HepG2 (cell line): Measurements from ENCODE around the gene ELOVL6. TPM values are rescaled to one million over a fixed set of nuclear protein-coding genes. Genes with fewer than 3 reads are reported as not detected.
"Not testable (repeated sequence)": the region's sequence is repeated elsewhere in the genome, so short reads cannot be mapped to it uniquely, and the experiment has no call there.

ENCODE experiments used
- ATAC-seq: fragments of 200-7000 bp; cut with Tn5 transposase; 3 replicates; pipeline ENCODE4 v1.9.1; 2020; ENCODE audit warnings: mild to moderate bottlenecking, moderate library complexity
- BruUV-seq: library from RNA; stranded (reverse); fragments of 400-500 nt; replicated peaks from 2 replicates; lab custom pipeline; 2021; lab: Mats Ljungman, UMichigan
- CTCF ChIA-PET: fragments of 300-600 bp; formaldehyde crosslinking; extraction: SDS; loops from one replicate; lab custom pipeline; 2021; ENCODE audit warnings: low total read pairs, inconsistent platforms, low intra/inter-chr PET ratio; lab: Yijun Ruan, JAX
- POLR2A ChIA-PET: fragments of 350-600 bp; sonication (Branson Sonifier 250); formaldehyde crosslinking; loops from one replicate; lab custom pipeline; 2020; ENCODE audit warnings: antibody characterized with exemption, inconsistent platforms; lab: Yijun Ruan, JAX
- DNase-seq: peaks from one replicate; pipeline ENCODE4 v3.0.0-alpha.2; 2015; ENCODE audit warnings: low spot score
- FAIRE-seq: peaks from 3 replicates; lab custom pipeline; 2011; peaks lifted over from hg19 to GRCh38; lab: Jason Lieb, UNC
- H2AFZ ChIP-seq: one replicate; pipeline ENCODE4 v1.6.1; 2011; ENCODE audit warnings: low read length, inconsistent platforms
- H3K27ac ChIP-seq: fragments of 300-600 bp; 3 replicates; pipeline ENCODE4 v1.8.0; 2011; ENCODE audit warnings: mixed run types, mild to moderate bottlenecking, mixed read lengths, low read length, inconsistent platforms; ENCODE audit not compliant: insufficient read depth; ENCODE audit errors: extremely low read length
- H3K27me3 ChIP-seq, 2 experiments: fragments of 200-600 bp in 1 of 2; 2 replicates in 1 of 2; 3 replicates in 1 of 2; pipeline versions ENCODE4 v1.6.0 to v1.8.0; 2011; ENCODE audit warnings: low read length in 2 of 2, mild to moderate bottlenecking in 2 of 2, moderate library complexity in 2 of 2, inconsistent platforms in 1 of 2; ENCODE audit not compliant: insufficient read depth in 2 of 2, control insufficient read depth in 1 of 2
- H3K36me3 ChIP-seq, 2 experiments: fragments of 200-600 bp in 1 of 2; replicated peaks in 1 of 2; 2 replicates in 1 of 2; 3 replicates in 1 of 2; pipeline versions ENCODE4 v1.5.1 to v1.8.0; 2011; ENCODE audit warnings: low read length in 2 of 2, inconsistent platforms in 1 of 2; ENCODE audit not compliant: insufficient read depth in 2 of 2, control insufficient read depth in 1 of 2
- H3K4me1 ChIP-seq: 2 replicates; pipeline ENCODE4 v1.5.1; 2012; ENCODE audit warnings: low read length, inconsistent platforms; ENCODE audit not compliant: insufficient read depth
- H3K4me2 ChIP-seq: 2 replicates; pipeline ENCODE4 v1.6.0; 2011; ENCODE audit warnings: low read depth, low read length, inconsistent platforms
- H3K4me3 ChIP-seq, 3 experiments: fragments of 200-600 bp in 1 of 3; sonication (generic), shearing (Covaris generic) in 1 of 3; replicated peaks in 1 of 3; 2 replicates each; pipeline ENCODE4 v1.5.1; 2011 to 2016; ENCODE audit warnings: low read length in 3 of 3, inconsistent platforms in 2 of 3, low read depth in 2 of 3, mild to moderate bottlenecking in 2 of 3, control low read depth in 1 of 3, mixed read lengths in 1 of 3; ENCODE audit not compliant: insufficient read depth in 1 of 3
- H3K79me2 ChIP-seq: one replicate; pipeline ENCODE4 v1.6.1; 2011; ENCODE audit warnings: low read length, inconsistent platforms; ENCODE audit not compliant: insufficient read depth
- H3K9ac ChIP-seq: 2 replicates; pipeline ENCODE4 v1.6.0; 2011; ENCODE audit warnings: mild to moderate bottlenecking, low read depth, low read length, inconsistent platforms; ENCODE audit not compliant: insufficient read depth
- H3K9me3 ChIP-seq: 2 replicates; pipeline ENCODE4 v1.5.1; 2012; ENCODE audit warnings: mild to moderate bottlenecking, low read length
- H4K20me1 ChIP-seq: 2 replicates; pipeline ENCODE4 v1.6.0; 2011; ENCODE audit warnings: inconsistent platforms, mild to moderate bottlenecking, low read length, moderate library complexity; ENCODE audit not compliant: insufficient read depth
- NFIC ChIP-seq: IDR thresholded peaks from 2 replicates; pipeline ENCODE4 v1.6.1; 2012; ENCODE audit warnings: mild to moderate bottlenecking, low read length, inconsistent platforms
- PBX2 ChIP-seq: IDR thresholded peaks from 2 replicates; pipeline ENCODE4 v1.6.1; 2016; ENCODE audit warnings: control low read depth
- PBX3 ChIP-seq: sonication (generic); formaldehyde crosslinking; IDR thresholded peaks from 2 replicates; pipeline ENCODE4 v1.8.1; 2023; ENCODE audit warnings: missing genetic modification reagents, inconsistent platforms, borderline replicate concordance
- WGBS: methylation state at CpG from one replicate; pipeline ENCODE4 v1.1.6; 2017; ENCODE audit warnings: low lambda C conversion rate; 5-methylcytosine and 5-hydroxymethylcytosine counted together
- in situ Hi-C: cut with HindIII; loops from 2 replicates; pipeline ENCODE4 v1.10.0; 2017; ENCODE audit warnings: low pct_unique_long_range_greater_than_20kb; ENCODE audit not compliant: extremely low pct_ligation_motif_present
- intact Hi-C: fragments of 100-400 bp; cut with micrococcal nuclease; formaldehyde crosslinking; loops from one replicate; pipeline ENCODE4 v1.10.0; 2022; ENCODE audit not compliant: unreplicated experiment
- polyA plus RNA-seq, 8 experiments: library from polyadenylated mRNA; depleted of rRNA in 3 of 8; stranded (reverse) in 7 of 8; unstranded in 1 of 8; fragments of >200 nt; fragmentation: Illumina TruSeq in 4 of 8; extraction: Trizol in 4 of 8; gene quantifications; 2 replicates each; pipeline versions ENCODE4 v1.2.1 to v1.2.3, GENCODE V29; 2011 to 2016; ENCODE audit warnings: low read depth in 4 of 8, missing spikeins in 1 of 8, mixed read lengths in 1 of 8; ENCODE audit not compliant: insufficient read depth in 1 of 8
- total RNA-seq, 5 experiments: library from RNA; depleted of rRNA; stranded (reverse); fragments of >200 nt; fragmentation: Illumina TruSeq; extraction: Trizol; gene quantifications; 2 replicates each; pipeline ENCODE4 v1.2.3, GENCODE V29; 2016; ENCODE audit warnings: low read depth in 1 of 5

The ELOVL6 gene
- total and polyA plus RNA-seq, 2 of the 13 experiments (the other 11 are each of a cell fraction or from before 2014, with no cell fraction given): 14.1 to 23.2 TPM

GRCh38 chr4:110084154-110084553 is 114.3 kb downstream of the ELOVL6 start:
- Histone ChIP-seq H3K79me2 (no peaks in the 10 kb centered on the region), H3K27me3 (no peaks in the 10 kb centered on the region), H3K27ac (no peak overlapping the region), H3K4me2 (no peak overlapping the region), H2AFZ (no peak overlapping the region), H3K4me3 (no peak overlapping the region), H3K9ac (no peak overlapping the region), H3K4me1 (peaks cover 23% of the 10 kb centered on the region), H3K36me3 (no peaks in the 10 kb centered on the region), H4K20me1 (no peaks in the 10 kb centered on the region), H3K9me3 (no peaks in the 10 kb centered on the region)
- no TSS peak for BruUV-seq
- POLR2A ChIA-PET: no interaction called here
- FAIRE-seq (no peak), DNase-seq (no peak), ATAC-seq (no peak)
- WGBS: 85% methylated on average over 3 of the region's 3 CpGs
- intact Hi-C loops (no loop called here), in situ Hi-C loops (no loop called here)
- TF ChIP-seq PBX2 (CRISPR knock-in tag): no peak
- TF ChIP-seq PBX3 (CRISPR knock-in tag): no peak
- peak; percentile 32; the same call in 1 of the 2 replicates for TF ChIP-seq NFIC
- CTCF ChIA-PET: no interaction called here

- H4K20me1 ChIP-seq, intact Hi-C loops, H3K9ac ChIP-seq, H3K4me1 ChIP-seq, H2AFZ ChIP-seq, H3K27me3 ChIP-seq, POLR2A ChIA-PET, H3K4me3 ChIP-seq, in situ Hi-C loops, H3K27ac ChIP-seq, DNase-seq, BruUV-seq, H3K9me3 ChIP-seq, FAIRE-seq, ATAC-seq, H3K79me2 ChIP-seq, H3K36me3 ChIP-seq, CTCF ChIA-PET, H3K4me2 ChIP-seq: not testable (repeated sequence)
- WGBS: 98% methylated on average over 2 of the region's 2 CpGs
These were observed 120.3 kb downstream of the ELOVL6 start for GRCh38 chr4:110078148-110078547.
